ENCODE data around the gene CBFA2T3.

DNA sequence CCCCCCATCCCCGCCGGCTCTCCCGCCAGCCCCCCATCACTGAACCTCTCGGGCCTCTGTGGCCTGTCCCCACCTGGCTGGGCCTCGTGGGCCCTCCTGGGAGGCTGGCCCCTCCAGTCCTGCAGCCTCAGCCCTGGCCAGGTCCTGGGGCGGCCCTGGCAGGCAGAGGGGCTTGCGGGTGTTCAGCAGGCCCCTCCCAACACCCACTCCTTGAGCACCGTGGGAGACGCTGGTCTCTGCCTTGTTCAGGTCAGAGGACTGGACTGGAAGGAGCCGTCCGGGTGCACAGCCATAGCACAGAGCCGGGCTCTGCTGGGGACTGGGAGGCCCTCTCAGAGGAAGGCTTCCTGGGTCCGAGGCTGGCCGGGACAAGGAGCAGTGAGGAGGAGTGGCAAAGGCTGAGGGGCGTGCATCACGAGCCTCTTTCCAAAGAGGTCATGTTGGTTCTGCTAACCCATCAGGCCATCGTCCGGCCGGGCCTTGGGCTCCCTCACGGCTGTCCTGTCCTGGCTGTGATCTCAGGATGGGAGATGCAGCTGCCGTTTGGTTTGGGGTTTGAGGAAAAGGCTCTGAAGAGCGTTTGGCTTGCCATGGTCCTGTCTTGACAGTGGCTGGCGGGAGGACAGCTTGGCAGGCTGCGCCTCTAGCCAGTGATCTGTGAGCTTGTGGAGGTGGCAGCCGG is 104.2 kb downstream of the CBFA2T3 start:
- TF ChIP-seq ZNF274 (CRISPR knock-in tag; IDR thresholded peaks at IDR 0.05) (no peak), GATAD1 (CRISPR knock-in tag; IDR thresholded peaks at IDR 0.05) (no peak), ZNF224 (CRISPR knock-in tag; IDR thresholded peaks at IDR 0.05) (no peak), DPF2 (CRISPR knock-in tag; IDR thresholded peaks at IDR 0.05; ENCODE audit: borderline replicate concordance, low read depth) (no peak), HIC2 (CRISPR knock-in tag; IDR thresholded peaks at IDR 0.05; ENCODE audit: low read depth) (no peak), BRF2 (CRISPR knock-in tag; IDR thresholded peaks at IDR 0.05) (no peak), CTCF (CRISPR knock-in tag; IDR thresholded peaks at IDR 0.05) (no peak), ZNF33A (CRISPR knock-in tag; IDR thresholded peaks at IDR 0.05; ENCODE audit: borderline replicate concordance) (no peak), ZNF652 (CRISPR knock-in tag; IDR thresholded peaks at IDR 0.05; ENCODE audit: borderline replicate concordance, low read depth) (no peak), DMAP1 (CRISPR knock-in tag; IDR thresholded peaks at IDR 0.05) (no peak)

Data from HepG2 (cell line).